Measurements from ENCODE around the gene KCNT1.
"Not testable (repeated sequence)": the region's sequence is repeated elsewhere in the genome, so short reads cannot be mapped to it uniquely, and the experiment has no call there.

KCNT1 gene

GRCh38 chr9:135701959-135702721 lies at the start of gene KCNT1:
Gene KCNT1, plus strand, starts transcription at chr9:135702185. Its CDS starts 74 bp downstream, at chr9:135702259.
- peak; percentile 94 for DNase-seq (ENCODE audit: low spot score)

DNA sequence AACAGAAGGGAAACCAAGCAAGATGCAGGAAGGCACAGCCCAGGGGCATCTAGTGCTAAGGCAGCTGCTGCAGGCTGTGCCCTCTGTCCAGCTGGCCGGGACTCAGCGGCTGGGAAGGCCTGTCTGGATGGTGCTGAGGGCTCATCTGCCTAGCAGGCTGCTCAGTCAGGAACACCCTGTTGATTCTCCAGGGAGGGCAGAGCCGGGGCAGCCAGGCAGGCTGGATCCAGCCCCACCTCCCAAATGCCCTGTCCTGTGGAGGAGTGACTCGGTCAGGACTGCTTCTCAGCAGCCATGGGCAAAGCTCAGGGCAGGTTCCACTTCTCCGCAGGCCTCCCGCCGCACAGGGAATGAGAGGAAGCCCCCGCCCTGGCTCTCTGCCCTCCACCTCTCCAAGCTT lies 46.7 kb upstream of the KCNT1 start:
- no peak for DNase-seq (ENCODE audit: low spot score)

DNA sequence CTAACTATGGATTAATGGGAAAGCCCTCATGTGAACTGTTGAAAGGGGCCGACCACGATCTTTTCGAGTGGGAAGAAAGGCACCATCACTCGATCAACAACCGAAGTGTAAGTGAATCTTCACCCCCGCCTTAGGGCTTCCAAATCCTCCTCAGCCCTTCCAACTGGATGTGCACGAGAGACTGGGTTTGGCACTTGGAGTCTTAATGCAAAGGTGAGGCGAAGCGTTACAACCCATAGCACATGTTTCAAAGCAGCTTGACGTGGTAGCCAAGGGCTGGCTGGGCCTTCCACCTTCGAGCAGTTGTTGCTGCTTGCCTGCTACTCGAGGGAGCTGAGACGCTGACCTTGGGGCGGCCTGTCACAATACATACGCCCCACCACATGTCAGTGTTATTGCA lies 44.6 kb upstream of the KCNT1 start:
- no peak for DNase-seq (ENCODE audit: low spot score)

- DNase-seq (ENCODE audit: low spot score): no peak
Measured at GRCh38 chr9:135659252-135659651, 42.7 kb upstream of the KCNT1 start.

DNA sequence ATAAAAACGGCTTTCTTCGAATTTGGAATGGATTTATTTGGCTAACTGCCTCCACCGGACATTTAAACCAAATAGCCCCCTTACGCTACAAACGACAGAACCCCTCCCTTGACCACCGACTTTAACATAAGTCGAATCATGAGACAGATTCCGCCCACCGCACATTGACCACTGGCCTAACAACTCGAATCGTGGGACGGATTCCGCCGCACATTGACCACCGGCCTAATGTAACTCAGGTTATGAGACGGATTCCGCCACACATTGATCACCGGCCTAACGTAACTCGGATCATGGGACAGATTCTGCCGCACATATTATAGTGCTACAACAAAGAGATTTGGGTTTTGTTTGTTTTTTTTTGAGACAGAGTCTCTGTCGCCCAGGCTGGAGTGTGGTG lies 41.6 kb upstream of the KCNT1 start:
- no peak for DNase-seq (ENCODE audit: low spot score)

GRCh38 chr9:135661816-135662560 lies 40.0 kb upstream of the KCNT1 start:
- no peak for DNase-seq (ENCODE audit: low spot score)

- no peak for DNase-seq (ENCODE audit: low spot score)
Measured at GRCh38 chr9:135662758-135663450, 39.1 kb upstream of the KCNT1 start, which contains the start of gene LCN9. Gene LCN9, plus strand, starts transcription at chr9:135663309. Its CDS starts 13 bp downstream, at chr9:135663322.

DNA sequence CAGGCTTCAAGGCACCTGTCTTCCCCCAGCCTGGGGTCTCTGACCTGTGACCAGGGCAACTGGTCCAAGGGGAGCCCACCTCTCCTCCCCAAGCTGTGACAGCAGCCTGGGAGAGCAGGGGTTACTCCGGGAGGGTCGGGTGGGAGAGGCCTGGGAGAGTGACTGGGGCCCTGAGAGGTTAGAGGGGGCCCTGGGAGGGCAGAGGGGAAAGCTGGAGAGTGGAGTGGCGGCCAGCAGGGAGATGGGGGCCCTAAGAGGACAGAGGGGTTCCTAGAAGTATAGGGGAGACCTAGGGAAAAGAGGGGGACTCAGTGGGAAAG lies 38.6 kb upstream of the KCNT1 start:
- DNase-seq (ENCODE audit: low spot score): no peak

GRCh38 chr9:135663857-135664256 lies 38.1 kb upstream of the KCNT1 start:
- no peak for DNase-seq (ENCODE audit: low spot score)

- DNase-seq (ENCODE audit: low spot score): no peak
Measured at GRCh38 chr9:135664266-135664665, 37.7 kb upstream of the KCNT1 start.

DNA sequence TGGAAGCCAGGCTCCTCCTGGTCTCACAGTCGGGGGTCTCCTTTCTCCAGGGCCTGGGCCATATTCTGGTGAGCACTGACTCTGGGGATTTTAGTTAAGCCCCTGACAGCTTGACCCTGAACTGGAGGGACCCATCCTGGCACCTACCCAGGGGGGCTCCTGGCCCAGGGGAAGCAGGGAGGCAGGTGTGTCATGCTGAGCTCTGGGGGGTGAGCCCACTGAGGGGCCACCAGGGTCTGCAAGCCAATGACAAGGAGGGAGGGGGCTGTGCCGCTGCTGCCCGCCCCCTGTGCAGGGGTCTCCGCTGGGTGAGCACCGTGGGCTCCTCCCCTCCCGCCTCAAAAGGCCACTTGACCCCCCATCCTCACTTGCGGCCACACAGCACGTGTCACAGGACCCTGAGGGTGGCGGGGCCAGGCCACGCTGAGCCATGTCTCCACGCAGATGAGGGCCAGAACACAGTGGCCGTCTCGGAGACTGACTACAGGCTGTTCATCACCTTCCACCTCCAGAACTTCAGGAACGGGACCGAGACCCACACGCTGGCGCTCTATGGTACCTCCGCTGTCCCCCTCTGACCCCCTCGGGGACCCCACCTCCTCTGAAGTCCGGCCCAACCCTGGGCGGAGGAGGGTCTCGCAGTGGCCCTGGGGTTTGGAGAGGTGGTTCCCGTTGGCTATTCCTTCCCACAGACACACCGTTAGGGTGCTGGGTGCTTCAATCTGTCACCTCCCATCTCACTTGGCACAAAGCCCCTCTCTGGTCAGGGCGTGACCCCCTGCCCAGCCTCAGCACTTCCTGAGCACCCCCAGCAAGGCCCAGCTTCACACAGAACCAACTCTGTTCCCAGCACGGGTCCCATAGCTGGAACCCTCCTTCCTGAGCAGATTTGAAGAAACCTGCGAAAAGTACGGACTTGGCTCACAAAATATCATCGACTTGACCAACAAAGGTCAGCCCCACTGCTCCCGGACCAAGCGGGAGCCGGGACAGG lies 36.9 kb upstream of the KCNT1 start:
- no peak for DNase-seq (ENCODE audit: low spot score)

DNA sequence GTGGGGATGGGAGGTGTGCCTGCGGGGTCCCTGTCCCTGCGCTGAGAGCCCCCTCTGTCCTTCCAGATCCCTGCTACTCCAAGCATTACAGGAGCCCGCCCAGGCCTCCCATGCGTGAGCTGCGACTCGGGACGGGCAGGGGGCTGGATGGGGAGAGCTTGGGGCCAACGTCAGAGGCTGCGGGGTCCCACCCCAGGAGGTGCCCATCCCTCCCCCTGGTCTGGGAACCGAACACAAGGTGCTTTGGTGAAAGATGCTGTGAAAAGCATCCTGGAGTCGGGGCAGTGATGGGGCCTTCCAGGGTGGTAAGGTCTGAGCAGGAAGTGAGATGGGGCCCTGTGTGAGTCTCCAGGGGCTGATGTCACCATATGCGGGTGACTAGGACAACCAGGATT lies 36.2 kb upstream of the KCNT1 start:
- DNase-seq (ENCODE audit: low spot score): no peak

DNA sequence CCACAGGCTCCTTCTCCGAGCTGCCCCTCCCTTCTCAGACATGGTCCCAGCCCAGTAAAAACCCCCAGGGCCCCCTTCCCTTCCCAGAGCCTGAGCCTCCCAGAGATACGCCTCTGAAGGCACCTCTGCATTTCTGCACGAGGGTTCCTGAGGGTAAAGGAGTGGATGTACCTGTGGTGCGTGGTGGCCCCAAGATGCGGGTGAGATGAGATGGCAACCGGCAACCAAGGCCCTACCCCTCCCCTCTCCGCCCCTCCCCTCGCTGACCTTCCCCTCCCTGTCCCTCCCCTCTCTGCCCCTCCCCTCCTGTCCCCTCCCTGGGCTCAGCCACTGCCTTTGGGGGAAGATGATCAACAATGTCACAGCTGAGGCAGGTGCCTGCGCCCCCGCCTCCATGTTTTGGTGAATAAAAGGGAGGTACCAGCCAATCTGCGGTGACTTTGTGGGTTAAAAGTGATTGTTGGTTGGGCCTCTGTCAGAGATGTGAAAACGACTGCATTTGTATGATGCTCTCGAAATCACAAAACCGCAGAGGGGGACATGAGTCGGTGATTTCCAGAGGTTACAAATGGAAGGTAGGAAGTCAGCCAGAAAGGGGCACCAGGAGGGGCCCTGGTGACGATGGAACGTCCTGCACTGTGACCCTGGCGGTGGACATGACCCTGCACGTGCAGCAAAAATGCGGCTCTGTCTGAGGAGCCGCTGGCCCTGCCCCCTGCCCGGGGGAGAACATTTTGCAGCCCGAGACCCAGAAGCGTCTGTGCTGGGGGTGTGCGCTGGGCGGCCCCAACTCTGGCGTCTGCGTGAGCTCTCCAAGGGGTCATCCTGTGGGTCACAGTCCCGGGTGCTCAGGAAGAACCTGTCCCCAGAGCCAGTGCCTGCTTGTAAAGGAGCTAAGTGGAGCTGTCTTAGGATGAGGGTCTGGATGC lies 35.2 kb upstream of the KCNT1 start:
- DNase-seq (ENCODE audit: low spot score): no peak

DNA sequence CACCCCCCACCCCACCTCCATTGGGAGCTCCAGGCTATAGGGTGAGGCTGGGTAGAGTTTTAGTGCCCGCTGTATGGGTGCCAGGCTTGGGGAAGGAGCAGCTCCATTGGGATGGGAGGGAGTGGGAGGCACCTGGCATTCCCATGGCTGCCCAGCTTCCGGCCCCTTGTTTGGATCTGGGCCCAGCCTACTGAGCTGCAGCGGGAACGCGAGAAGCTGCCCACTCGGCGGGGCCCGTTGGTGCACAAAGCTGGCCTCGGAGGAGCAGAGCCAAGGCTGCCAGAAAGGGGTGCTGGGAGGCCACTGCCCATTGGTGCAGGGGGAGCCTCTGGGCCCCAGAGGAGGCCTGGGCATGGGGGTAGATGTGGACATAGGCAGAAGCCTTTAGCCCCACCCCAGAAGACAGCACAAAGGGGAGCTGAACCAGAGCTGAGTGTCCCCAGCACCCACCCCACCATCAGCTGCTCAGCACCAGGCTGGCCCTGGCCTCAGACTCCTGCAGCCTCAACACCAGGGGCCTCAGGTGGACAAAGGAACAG lies 34.5 kb upstream of the KCNT1 start:
- DNase-seq (ENCODE audit: low spot score): no peak

DNA sequence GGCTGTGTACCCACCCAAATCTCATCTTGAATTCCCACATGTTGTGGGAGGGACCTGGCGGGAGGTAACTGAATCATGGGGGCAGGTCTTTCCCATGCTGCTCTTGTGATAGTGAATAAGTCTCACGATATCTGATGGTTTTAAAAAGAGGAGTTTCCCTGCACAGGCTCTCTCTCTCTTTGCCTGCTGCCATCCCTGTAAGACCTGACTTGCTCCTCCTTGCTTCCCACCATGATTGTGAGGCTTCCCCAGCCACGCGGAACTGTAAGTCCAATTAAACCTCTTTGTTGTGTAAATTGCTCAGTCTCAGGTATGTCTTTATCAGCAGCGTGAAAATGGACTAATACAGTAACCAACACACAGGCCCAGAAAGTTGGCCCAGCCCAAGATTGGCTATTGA lies 33.0 kb upstream of the KCNT1 start:
- DNase-seq (ENCODE audit: low spot score): not testable (repeated sequence)

DNA sequence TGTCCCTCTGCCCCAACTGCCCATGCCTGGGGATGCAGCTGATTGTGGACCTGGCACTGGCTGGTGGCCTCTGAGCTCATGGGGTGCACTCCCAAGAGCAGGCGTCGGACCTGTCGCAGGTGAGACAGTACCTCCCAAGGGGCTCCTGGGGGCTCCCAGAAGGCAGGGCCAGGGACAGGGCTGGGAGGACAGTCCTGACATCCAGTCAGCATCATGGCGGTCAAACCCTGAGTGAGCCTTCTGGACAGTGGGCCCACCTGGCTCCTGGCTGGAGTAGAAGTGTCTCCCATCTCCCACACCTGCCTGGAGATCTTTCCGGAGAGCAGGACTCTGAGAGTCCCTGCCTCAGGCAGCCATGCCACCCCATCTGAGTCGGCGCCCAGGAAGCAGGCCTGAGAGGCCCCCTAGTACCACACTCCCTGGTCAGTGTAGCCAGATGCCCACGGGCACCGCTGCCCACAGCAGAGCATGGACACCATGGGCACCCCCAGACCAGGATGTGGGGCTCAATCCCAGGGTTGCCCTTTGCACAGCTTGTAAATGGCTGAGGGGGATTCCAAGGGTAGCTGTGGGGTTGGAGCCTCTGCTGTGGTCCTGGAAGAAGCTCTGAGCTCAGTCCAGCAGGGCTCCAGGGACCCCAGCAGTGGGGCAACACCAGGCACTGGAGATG lies 32.2 kb upstream of the KCNT1 start:
- DNase-seq (ENCODE audit: low spot score): no peak

DNA sequence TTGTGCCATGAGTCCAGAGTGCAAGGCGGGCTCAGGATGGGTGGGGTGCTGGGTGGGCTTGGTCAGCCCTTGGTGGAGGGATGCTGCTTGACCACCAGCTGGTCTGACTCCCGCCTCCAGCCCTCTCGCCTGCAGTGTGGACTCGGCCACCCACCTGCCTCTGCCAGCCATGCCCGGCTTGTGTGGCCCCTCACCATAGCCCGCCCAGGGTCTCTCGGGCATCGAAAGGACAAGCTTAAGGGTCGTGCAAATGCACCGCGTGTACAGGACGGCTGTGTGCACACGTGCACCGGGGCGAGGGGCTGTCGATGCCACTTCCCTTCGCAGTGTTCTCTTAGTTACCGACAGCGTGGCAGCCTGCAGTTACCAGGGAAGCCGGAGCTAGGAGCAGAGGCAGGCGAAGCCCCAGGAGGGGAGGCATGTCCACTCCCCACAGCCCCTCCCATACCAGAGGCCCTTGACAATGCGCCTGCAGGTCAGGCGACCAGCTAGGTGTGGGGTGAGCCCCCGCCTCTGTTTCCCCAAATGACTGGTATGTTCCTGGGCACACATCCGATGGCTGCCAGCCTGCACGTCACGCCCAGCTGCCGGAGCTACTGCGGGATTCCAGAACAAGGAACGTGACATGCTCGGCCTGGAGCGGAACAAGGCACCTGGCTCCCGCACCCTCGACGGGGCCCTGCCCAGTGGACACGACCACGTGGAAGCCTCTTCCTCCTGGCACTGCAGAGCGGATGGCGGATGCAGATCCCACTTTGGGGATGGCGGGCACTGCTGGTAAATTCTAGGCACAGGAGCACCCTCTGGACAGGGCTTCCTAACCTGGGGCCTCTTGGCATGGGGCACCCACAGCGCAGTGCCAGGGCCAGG lies 31.0 kb upstream of the KCNT1 start:
- DNase-seq (ENCODE audit: low spot score): no peak

DNA sequence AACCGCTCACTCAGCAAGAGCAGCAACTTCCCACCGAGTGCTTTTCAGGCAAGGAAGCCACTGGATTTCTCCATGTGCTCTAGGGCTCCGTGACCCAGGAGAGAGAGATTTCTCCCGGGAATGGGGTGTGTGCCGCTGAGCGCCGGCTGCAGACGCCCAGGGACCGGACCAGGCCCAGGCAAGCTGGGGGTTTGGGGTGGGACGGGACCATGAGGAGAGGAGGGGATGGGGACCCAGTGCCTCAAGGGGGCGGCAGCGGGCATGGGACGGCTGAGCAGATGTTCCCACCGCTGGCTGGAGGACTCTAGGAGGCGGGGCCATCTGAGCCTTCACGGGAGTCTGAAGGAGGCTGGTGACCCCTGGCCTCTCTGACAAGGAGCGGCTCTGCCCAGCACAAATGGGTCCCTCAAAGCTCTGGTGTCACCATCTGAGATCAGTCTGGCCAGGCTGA lies 30.4 kb upstream of the KCNT1 start:
- DNase-seq (ENCODE audit: low spot score): no peak

- DNase-seq (ENCODE audit: low spot score): not testable (repeated sequence)
Measured at GRCh38 chr9:135672786-135673185, 29.2 kb upstream of the KCNT1 start.

All from AG08395 (cell line).